Adrenal gland (tissue), 12 donors: ENCODE data around the gene IMPG2. TPM values are rescaled to one million over a fixed set of nuclear protein-coding genes. Genes with fewer than 3 reads are reported as not detected.

Source experiments
- DNase-seq, 7 donors: peaks; one replicate each; pipeline ENCODE4 v3.0.0-alpha.2; 2019 to 2020
- H3K27ac ChIP-seq, 5 donors: fragments of 200-600 bp; sonication (generic) in 4 of 5; 1 replicate in 3 of 5; 2 replicates in 2 of 5; pipeline versions ENCODE4 v1.5.1 to v1.8.0; 2016 to 2020; ENCODE audit warnings: mild to moderate bottlenecking in 1 of 5
- H3K27me3 ChIP-seq: fragments of 200-600 bp; 2 replicates; pipeline ENCODE4 v1.8.0; 2021
- H3K36me3 ChIP-seq, 2 donors: fragments of 200-600 bp; replicated peaks in 1 of 2; 1 replicate in 1 of 2; 2 replicates in 1 of 2; pipeline versions ENCODE4 v1.5.1 to v1.8.0; 2018 to 2022
- H3K4me1 ChIP-seq, 2 donors: fragments of 200-600 bp; replicated peaks in 1 of 2; 1 replicate in 1 of 2; 2 replicates in 1 of 2; pipeline versions ENCODE4 v1.5.1 to v1.8.0; 2018 to 2021
- H3K4me3 ChIP-seq, 4 donors: fragments of 200-600 bp; sonication (generic) in 3 of 4; one replicate each; pipeline ENCODE4 v1.5.1; 2016 to 2018
- H3K9me3 ChIP-seq, 3 donors: fragments of 200-600 bp; sonication (generic) in 1 of 3; replicated peaks in 1 of 3; 1 replicate in 2 of 3; 2 replicates in 1 of 3; pipeline versions ENCODE4 v1.5.1 to v1.8.0; 2016 to 2021
- POLR2A ChIP-seq, 2 donors: fragments of 450-650 bp; IDR thresholded peaks; one replicate each; pipeline ENCODE4 v1.6.1; 2017; ENCODE audit warnings: antibody characterized with exemption in 2 of 2, mild to moderate bottlenecking in 2 of 2, moderate library complexity in 1 of 2
- whole genome bisulfite sequencing, 4 donors: extraction: QIAGEN DNeasy Blood & Tissue Kit in 2 of 4; methylation state at CpG; one replicate each; pipeline versions ENCODE4 v1.1.5 to v1.1.7; 2013 to 2017; 5-methylcytosine and 5-hydroxymethylcytosine counted together
- intact Hi-C, 2 donors: fragments of 100-400 bp; cut with DNase I; formaldehyde crosslinking; loops; one replicate each; pipeline versions ENCODE4 v1.14.1 to v1.15.0; 2022 to 2023
- polyA plus RNA-seq, 3 donors: library from polyadenylated mRNA; stranded (reverse); fragments of 200-250 nt in 2 of 3; fragments of 350-450 nt in 1 of 3; fragmentation: Illumina TruSeq in 1 of 3; extraction: RNeasy Lipid Tissue Mini Kit (QIAGEN cat#74804) in 1 of 3; gene quantifications; one replicate each; pipeline ENCODE4 v1.2.3, GENCODE V29; 2013 to 2014
- total RNA-seq, 9 donors: library from RNA; depleted of rRNA in 4 of 9; stranded (reverse); fragments of >200 nt in 4 of 9; fragments of 120-200 nt in 1 of 9; fragmentation: NEBNext Ultra II Directional in 1 of 9; extraction: Animal tissue kit (Norgen Biotek cat#: 25700) in 1 of 9; gene quantifications; one replicate each; pipeline versions ENCODE4 v1.1.0 to v1.2.4, GENCODE V29; 2013 to 2023
- TF ChIP-seq, protein P1 (sequence below), 6 experiments: fragments of 450-650 bp in 4 of 6; fragments of 200-600 bp in 2 of 6; sonication (generic) in 1 of 6; IDR thresholded peaks; 1 replicate in 5 of 6; 2 replicates in 1 of 6; pipeline versions ENCODE4 v1.5.1 to v1.8.0; 2016 to 2021; ENCODE audit warnings: antibody characterized with exemption in 6 of 6, mild to moderate bottlenecking in 2 of 6, moderate library complexity in 1 of 6
- donor health status: healthy with polysubstance abuse.
- donor health status: Bipolar disorder and iron deficiency.
- donor health status: DM: yes; HTN: yes; CAD: no.
- donor health status: DM: no; HTN: no; CAD: no.
- donor health status: DM: no; HTN: no; CAD: no.
- donor health status: DM: yes; HTN: yes; CAD: no.

Gene IMPG2
- total and polyA plus RNA-seq, 12 donors = 0.06 to 1.3 (median 0.21) TPM

DNA sequence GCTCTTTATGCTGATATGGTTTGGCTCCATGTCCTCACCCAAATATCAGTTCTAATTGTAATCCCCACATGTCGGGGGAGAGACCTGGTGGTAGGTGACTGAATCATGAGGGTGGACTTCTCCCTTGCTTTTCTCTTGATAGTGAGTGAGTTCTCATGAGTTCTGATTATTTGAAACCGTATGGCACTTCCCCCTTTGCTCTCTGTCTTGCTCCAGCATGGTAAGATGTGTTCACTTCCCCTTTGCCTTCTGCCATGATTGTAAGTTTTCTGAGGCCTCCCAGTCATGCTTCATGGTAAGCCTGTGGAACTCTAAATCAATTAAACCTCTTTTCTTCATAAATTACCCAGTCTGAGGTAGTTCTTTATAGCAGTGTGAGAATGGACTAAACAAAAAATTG is 107.6 kb downstream of the IMPG2 start:
- Histone ChIP-seq H3K4me3 (no peak overlapping the region), H3K36me3 (no peaks in the 10 kb centered on the region), H3K9me3 (peaks cover 0 to 4% (median 0%) of the 10 kb centered on the region in 3 donors), H3K27ac (no peak overlapping the region), H3K27me3 (no peaks in the 10 kb centered on the region), H3K4me1 (no peaks in the 10 kb centered on the region)
- 67 to 86% (median 73%) methylated on average over 2 of the region's 2 CpGs for WGBS, 4 donors
- no peak for DNase-seq
- intact Hi-C loops = no loop called here
- TF ChIP-seq POLR2A (IDR thresholded peaks at IDR 0.05) = no peak
- TF ChIP-seq, protein P1, sequence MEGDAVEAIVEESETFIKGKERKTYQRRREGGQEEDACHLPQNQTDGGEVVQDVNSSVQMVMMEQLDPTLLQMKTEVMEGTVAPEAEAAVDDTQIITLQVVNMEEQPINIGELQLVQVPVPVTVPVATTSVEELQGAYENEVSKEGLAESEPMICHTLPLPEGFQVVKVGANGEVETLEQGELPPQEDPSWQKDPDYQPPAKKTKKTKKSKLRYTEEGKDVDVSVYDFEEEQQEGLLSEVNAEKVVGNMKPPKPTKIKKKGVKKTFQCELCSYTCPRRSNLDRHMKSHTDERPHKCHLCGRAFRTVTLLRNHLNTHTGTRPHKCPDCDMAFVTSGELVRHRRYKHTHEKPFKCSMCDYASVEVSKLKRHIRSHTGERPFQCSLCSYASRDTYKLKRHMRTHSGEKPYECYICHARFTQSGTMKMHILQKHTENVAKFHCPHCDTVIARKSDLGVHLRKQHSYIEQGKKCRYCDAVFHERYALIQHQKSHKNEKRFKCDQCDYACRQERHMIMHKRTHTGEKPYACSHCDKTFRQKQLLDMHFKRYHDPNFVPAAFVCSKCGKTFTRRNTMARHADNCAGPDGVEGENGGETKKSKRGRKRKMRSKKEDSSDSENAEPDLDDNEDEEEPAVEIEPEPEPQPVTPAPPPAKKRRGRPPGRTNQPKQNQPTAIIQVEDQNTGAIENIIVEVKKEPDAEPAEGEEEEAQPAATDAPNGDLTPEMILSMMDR (IDR thresholded peaks at IDR 0.05) = no peak

DNA sequence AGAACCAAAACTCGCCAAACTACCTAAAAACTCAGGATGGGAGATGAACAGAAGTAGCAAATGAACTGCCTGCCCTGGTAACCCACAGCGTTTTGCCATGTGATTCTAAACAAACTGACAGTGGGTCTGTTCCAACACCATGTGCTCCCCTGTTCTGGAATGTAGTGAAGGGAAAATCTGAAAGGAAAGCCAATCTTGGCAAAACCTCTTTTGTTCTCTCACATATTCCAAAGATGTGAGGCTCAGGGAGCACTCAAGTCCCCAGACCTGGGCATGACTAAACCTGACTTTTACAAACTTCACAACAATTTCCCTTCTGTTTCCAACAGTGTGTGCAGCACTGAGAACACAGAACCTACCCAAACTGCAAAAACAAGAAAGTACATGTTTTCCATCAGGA is 116.1 kb downstream of the IMPG2 start:
- Histone ChIP-seq H3K27me3 (no peaks in the 10 kb centered on the region), H3K4me3 (no peak overlapping the region), H3K4me1 (peaks cover 0 to 11% of the 10 kb centered on the region in 2 donors), H3K9me3 (no peaks in the 10 kb centered on the region), H3K27ac (no peak overlapping the region), H3K36me3 (no peaks in the 10 kb centered on the region)
- DNase-seq = no peak
- intact Hi-C loops = no loop called here
- TF ChIP-seq, protein P1 (IDR thresholded peaks at IDR 0.05) = no peak
- TF ChIP-seq POLR2A (IDR thresholded peaks at IDR 0.05) = no peak
- 69 to 78% (median 74%) methylated on average over 2 of the region's 2 CpGs for WGBS, 4 donors

DNA sequence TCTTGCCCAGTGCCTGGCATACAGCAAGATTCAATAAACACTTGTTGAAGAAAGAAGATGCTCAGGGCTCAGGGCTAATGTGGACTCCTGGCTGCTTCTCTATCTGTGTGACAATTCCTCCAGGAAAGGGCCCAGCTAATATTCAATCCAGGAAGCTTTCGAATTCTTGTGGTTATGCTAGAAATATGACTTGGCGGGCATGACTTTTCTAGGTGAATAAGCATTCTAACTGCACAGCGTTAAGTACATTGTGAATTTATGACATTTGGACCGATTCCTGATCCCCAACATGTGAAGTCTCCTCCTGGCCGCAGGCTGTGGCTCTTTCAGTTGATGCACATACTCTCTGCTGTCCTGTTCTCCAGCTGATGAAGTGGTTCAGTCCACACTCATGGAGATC is 117.0 kb downstream of the IMPG2 start:
- H3K4me3 ChIP-seq = no peak overlapping the region
- H3K4me1 ChIP-seq = peaks cover 0 to 11% of the 10 kb centered on the region in 2 donors
- no peak for TF ChIP-seq POLR2A (IDR thresholded peaks at IDR 0.05)
- TF ChIP-seq, protein P1 (IDR thresholded peaks at IDR 0.05) = no peak
- H3K9me3 ChIP-seq = no peaks in the 10 kb centered on the region
- no peak overlapping the region for H3K27ac ChIP-seq
- WGBS, 4 donors = 75 to 87% (median 80%) methylated on average over 5 of the region's 5 CpGs
- intact Hi-C loops = no loop called here
- no peaks in the 10 kb centered on the region for H3K27me3 ChIP-seq
- DNase-seq = no peak
- no peaks in the 10 kb centered on the region for H3K36me3 ChIP-seq

DNA sequence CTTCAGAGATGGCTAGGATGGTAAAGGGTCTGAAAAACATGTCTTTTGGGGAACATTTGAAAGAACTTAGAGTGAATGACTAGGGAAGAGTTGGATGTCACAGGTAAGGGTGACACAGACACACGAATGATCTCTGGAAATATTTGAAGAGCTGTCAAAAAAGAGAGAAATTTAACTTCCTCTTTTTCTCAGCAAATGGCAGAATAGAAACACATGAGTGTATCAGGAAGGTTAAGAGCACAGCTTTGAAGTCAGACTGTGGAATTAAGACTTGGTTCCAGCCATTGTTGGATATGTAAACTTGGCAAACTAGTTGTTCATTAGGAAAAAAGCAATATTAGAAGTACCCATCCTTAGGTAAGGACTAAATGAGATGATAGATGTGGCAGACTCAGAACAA is 117.7 kb downstream of the IMPG2 start:
- no peak for DNase-seq
- Histone ChIP-seq H3K4me3 (no peak overlapping the region), H3K27ac (no peak overlapping the region), H3K4me1 (peaks cover 0 to 11% of the 10 kb centered on the region in 2 donors), H3K9me3 (no peaks in the 10 kb centered on the region), H3K27me3 (no peaks in the 10 kb centered on the region), H3K36me3 (no peaks in the 10 kb centered on the region)
- 48 to 59% (median 54%) methylated on average over 1 of the region's 1 CpG for WGBS, 4 donors
- intact Hi-C loops = no loop called here
- no peak for TF ChIP-seq POLR2A (IDR thresholded peaks at IDR 0.05)
- TF ChIP-seq, protein P1 (IDR thresholded peaks at IDR 0.05) = no peak
